GM19099 (cell line): ENCODE measurements around the gene ADAT3.

Source experiments
- POLR2A ChIP-seq: IDR thresholded peaks from 3 replicates; pipeline ENCODE4 v1.6.1; 2011; ENCODE audit warnings: low read depth; ENCODE audit not compliant: insufficient read length; ENCODE audit errors: extremely low read depth

Gene ADAT3

DNA sequence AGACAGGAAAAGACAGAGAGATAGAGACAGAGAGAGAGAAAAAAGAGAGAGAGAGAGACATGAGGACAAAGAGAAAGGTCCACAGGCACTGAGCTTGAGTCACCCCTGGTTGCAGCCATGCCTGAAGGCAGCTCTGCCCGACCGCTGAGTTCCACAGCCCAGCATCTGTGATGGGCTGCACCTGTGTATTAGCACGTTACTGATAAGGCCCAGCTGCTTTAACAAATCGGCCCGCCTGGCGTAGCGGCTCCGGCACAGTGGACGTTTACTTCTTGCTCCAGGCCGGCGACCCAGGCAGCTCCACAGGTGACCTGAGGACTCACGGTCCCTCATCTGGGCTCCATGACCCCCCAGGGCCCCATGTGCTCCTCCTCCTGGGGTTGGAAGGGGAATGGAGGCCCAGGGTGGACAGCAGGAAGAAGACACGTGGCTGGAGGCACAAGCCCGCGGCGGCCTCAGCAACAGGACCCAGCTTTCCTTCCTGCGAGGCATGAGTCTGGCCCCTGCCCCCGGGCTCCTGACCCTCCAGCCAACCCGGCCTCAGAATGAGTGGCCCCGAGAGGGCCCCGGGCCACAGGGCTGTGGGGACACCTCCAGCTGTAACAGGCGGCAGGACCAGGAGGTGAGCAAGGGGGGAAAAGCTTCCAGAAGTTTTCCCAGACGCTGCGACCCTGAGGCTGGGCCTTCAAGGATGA is 31.9 kb downstream of the ADAT3 start:
- no peak for TF ChIP-seq POLR2A

DNA sequence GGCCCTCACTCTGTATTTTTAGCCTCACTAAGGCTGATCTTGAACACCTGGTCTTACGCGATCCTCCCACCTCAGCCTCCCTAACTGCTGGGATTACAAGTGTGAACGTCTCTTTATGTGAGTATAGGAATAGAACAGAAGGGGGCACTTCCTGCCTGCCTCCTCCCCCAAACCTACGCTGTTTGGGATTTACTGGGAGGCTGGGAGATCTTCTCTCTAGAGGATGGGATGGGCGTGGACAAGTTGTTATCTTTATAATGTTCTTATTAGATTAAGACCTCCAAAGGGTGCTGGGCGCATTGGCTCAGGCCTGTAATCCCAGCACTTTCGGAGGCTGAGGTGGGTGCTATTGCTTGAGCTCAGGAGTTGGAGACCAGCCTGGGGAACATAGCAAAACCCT is 32.9 kb downstream of the ADAT3 start:
- TF ChIP-seq POLR2A, result no peak

DNA sequence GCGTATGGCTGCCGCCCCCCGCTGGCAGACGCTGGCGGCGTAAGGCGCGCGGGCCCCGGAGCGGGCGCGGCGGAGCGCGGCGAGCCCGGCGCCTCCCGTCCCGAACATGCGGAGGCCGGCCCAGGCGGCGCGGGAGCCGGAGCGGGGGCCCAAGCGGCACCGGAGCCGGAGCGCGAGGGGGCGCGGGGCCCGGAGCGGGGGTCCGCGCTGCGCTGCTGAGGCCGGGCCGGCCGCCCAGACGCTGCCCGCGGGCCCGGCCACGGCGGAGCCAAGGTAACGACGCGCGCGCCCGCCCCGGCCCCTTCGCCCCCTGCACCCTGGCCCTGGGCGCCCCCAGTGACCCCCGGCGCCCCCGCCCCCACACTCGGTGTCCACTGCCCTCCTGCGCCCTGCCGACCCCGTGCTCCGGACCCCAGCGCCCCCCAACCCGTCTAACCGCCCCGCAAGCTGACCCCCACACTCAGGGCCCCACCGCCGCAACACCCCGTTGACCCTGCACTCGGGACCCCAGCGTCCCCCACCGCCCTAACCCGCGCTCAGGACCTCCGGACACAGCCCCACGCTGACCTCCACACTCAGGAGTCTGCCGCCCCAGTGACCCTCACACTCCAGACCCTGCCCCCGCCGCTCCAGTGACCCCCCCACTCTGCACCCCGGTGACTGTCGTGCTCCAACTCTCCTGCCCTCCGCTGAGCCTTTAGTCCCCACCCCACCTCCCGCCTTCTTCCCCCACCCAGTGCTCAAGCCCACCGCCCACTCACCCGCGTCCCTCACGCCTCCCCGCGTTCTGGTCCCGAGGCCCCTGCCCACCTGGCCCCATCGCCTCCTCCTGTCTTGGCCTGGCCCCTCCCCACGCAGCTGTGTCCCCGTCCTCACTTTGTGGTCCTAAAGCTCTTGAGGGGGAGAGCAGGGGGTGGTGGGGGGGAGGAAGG is 36.2 kb downstream of the ADAT3 start, which contains the start of gene CSNK1G2:
Gene CSNK1G2 (plus strand): TSS at position 27 of the 932 bp plus-strand sequence. CDS start 28,601 bp downstream, outside the sequence.
- TF ChIP-seq POLR2A, result peak; percentile 46

DNA sequence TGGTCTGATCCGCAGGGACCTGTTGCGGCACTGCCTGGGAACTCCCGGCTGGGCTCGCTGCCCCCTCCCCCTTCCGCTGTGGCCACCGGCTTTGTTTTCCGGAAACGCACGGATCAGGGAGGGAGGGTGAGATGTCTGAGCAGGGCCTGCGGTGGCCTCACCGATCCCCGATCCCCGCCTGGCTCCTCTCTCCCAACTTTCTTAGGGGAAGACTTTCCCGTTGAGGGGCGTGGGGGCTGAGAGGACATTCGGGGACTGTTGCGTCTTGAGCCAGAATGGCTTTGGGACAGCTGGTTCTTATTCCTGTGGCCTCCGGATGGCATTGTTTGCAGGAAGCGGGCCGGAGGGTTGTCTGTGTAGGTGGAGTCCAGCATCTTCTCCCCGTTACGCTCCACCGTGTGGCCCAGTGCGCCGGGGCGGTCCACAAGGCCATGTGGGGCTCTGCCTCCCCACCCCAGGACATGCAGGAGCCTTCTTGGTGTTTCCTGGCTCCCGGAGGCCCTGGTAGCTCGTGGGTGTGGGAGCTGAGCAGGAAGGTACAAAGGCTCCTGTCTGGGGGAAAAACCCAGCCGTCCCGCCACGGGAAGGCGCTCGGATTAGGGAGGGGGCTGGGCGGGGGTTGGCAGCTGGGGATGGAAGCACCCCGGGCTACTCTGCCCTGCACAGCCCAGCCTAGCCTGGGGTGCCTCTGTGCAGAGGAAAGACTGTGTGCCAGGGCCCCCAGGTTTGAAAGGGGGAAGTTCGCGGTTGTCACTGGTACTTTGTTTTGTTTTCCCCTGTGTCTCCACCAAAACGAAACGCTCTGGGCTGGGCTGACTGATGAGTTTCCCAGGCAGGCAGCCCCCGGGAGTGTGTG is 37.1 kb downstream of the ADAT3 start:
- peak; percentile 41 for TF ChIP-seq POLR2A

DNA sequence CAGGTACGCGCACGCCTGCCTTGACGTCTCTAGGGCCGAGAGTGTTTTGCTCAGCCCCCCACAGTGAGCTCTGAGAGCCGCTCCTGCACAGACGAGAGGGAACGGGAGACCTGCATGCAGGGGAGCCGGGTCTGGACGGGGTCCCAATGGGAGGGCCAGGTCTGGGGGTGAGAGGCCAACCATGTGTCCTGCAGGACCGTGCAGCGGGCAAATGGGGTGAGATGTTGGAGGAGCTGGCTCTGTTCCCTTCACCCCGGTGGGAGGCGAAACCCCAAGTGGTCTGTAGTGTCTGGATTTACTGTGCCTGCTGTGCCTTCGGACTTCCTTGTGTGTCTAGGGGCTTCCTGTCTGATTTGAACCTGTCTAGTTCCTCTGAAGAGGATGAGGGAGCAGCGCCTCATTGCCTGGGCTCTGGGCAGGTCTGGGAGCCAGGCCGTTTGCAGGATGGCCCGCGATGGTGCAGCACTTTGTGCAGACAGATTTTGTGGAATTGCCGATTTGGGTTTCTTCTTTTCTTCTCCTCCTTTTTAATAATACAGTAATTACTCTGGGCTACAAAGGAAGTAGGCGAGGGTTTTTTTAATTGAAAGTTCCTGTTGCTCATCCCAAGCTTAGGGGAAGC is 37.8 kb downstream of the ADAT3 start:
- TF ChIP-seq POLR2A, result no peak

DNA sequence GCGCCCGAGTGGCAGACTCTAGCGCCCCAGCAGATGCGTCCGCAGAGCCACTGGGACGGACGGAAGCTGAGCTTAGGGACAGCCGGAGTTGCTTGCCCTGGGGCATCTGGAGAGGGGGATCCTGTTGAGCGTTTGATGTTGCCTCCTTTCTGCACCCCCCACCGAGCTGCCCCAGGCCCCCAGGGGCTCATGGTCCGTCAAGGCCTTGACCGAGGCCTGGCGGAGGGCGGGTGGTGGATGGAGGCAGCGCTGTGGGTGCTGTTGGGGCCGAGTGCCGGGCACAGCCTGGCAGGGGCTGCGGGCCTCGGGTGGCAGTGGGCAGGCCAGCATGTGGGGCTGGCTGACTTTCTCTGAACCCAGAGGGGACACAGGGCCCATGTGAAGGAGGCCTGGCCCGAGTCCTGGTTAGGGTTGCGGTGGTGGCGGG is 38.5 kb downstream of the ADAT3 start:
- no peak for TF ChIP-seq POLR2A

DNA sequence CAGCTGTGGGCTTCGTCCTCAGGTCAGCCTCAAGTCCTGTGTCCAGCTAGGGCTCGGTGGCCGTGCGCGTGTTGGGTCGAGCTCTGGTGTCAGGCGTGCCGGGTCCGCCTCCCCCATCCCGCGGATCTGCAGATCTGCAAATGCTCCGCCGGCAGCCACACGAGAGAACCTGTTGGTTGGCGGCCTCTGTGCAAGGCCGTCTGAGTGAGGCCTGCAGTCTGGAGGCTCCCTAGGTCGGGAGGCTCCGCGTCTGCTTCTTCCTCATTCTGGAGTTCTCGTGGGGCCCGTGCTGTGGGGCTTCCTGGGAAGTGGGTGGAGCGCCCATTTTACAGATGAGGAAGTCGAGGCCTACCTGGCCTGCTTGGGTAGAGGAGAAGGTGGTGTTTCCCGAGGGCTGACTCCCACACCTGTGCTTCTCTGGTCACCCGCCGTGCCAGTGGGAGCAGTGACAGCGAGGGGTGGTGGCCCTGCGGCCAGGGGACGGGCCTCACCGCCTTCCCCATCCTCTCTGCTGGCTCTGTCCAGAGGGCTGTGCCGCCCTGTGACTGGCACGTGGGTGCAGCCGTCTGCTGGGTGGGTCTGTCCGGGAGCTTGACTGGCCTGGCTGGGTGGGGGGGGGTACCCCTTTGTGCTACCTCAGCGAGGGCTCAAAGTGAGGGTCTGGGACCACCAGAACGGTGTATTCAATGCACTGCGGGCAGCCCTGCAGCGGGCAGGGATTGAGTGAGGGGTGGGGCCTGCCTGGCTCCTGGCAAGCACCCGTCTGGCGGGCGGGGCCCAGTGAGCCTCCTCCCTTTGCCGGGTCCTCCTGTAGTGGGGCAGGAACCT is 39.1 kb downstream of the ADAT3 start:
- no peak for TF ChIP-seq POLR2A

DNA sequence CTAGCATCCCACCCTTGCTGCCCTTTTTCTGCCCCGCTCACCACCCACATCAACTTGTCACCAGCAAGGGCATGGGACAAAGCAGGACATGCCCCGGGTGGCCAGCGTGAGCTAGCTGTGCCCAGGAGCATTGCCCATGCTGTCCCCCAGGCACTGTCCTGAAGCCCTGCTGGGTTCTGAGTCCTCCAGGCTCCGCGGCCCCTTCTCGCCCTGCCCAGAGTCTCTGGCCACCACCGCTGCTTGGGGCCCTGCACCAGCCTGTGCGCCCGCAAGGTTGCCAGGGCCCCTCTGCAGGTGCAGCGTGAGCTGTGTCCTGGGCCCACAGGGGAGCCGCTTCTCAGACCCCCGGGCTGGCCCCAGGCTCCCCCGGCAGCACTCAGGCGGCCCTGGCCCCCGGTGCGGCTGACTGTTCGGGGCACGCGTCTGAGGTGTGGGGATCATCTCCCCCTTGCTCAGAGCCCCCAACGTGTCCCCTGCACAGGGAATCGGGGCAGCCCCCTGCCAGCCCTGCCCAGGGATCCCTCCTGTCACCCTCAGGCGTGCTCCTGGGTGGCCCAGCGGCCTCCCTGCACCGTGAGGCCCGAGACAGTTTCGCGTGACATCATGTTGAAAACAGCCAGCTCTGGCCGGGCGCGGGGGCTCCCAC is 39.8 kb downstream of the ADAT3 start:
- no peak for TF ChIP-seq POLR2A

DNA sequence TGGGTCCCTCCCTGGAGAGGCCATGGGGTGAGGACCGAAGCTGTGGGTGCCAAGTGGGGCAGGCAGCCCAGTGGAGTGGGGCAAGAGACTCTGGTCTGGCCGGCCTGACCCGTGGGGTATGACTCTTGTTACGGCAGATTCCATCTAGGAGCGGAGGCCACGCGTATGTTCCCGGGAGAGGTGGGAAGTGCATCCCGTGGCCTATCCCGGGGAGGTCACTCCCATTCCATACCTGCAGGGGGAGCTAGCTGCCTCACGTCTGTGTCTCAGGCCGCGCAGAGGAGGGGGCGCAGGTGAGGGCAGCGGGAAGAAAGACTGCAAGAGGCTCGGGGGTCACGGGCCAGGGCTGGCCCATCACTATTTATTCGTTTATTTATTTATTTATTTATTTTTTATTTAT is 40.7 kb downstream of the ADAT3 start:
- no peak for TF ChIP-seq POLR2A

DNA sequence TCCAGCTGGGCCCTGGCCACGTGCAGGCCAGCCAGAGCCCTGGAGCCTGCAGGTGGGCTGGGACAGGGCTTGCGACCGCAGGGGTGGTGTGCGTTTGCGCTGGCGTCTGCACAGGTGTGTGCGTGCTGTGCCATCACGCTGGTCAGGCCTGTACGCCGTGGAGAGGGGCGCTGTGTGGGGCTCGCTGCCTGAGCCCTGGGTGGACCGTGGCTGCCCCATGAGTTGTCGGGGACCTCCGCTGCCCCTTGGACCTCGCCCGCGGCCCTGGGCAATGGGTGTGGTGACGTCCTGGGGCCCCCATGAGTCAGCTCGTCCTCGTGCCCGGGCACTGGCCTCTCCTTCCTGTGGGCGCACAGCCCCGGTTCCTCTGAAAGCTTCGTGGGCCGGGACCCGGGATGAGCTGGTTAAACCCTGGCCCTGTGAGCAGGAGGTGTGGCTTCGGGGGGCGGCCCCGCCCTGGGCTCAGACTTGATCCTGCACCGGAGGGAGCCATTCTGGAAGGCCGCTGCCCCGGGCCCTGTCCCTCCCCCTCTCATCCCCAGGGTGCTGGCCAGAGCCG is 42.5 kb downstream of the ADAT3 start:
- TF ChIP-seq POLR2A, result no peak

DNA sequence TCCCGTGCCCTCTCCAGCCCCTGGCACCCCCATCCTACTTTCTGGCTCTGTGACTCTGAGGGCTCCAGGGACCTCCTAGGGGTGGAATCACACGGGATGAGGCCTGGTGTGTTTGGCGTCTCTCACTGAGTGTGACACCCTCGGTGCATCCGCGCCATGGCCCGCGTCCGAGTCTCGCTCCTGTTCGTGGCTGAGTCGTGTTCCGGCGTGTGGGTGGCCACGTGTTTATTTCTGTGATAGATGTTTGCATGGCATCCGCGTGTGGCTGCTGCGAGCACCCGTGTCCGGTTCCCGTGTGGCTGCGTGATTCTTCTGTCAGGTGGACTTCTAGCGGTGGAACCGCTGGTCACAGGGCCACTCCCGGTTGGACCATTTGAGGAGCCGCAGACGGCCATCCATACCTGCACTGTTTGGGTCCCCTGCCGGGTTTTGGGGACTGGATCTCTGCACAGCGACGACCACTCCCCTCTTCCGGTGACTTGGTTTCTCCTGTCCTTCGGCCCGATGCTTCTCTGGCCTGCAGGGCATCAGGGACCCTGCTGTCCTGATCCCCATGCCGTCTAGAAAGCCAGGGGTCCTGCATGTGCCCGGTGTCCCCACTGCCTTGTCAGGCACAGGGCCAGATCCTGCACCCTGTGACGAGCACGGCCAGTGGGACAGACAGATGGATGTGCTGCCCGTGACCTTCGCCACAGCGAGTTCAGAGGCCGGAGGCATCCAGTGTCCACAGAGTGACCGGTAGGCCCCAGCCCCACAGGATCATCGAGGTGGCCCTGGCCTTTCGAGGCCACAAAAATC is 44.3 kb downstream of the ADAT3 start:
- TF ChIP-seq POLR2A, result no peak

DNA sequence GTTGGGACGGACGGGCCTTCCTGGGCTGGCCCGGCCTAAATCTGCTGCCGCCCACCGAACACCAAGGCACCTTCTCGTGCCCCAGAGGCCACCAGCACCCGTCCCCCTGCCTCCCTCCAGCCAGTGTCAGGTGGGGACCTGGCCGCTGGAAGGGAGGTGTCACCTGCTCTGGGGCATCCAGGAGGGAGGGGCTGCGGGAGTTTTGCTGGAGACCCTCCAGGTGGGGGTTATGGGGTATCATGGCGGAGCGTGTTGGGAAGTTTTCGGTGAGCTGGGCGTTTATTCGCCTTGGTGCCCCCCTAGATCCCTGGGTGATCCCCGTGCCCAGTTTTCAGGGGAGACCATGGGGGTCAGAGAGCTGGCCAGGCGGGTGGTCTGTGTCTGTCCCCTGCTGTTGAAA is 45.4 kb downstream of the ADAT3 start:
- TF ChIP-seq POLR2A, result no peak
